GM19023 (cell line): ENCODE measurements around the gene ETFDH.
"Not testable (repeated sequence)": the region's sequence is repeated elsewhere in the genome, so short reads cannot be mapped to it uniquely, and the experiment has no call there.

Source experiments
- ATAC-seq: cut with Tn5 transposase; IDR thresholded peaks from one replicate; pipeline ENCODE4 v1.9.1; 2021; ENCODE audit warnings: mild to moderate bottlenecking, moderate library complexity; ENCODE audit not compliant: unreplicated experiment

The ETFDH gene

DNA sequence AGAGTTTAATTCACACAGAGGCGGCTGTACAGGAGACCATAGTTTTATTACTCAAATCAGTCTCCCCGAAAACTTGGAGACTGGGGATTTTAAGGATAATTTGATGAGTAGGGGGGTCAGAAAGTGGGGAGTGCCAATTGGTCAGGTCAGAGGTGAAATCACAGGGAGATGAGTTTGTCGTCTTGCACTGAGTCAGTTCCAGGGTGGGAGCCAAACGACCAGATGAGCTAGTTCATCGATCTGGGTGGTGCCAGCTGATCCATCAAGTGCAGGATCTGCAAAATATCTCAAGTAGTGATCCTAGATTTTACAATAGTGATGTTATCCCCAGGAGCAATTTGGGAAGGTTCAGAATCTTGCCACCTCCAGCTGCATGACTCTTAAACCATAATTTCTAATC is 4.0 kb downstream of the ETFDH start:
- ATAC-seq = no peak

- no peak for ATAC-seq
Measured at GRCh38 chr4:158678767-158679166, 6.7 kb downstream of the ETFDH start.

- ATAC-seq = no peak
Measured at GRCh38 chr4:158681629-158682028, 9.5 kb downstream of the ETFDH start.

- ATAC-seq = no peak
Measured at GRCh38 chr4:158682066-158682465, 10.0 kb downstream of the ETFDH start.

DNA sequence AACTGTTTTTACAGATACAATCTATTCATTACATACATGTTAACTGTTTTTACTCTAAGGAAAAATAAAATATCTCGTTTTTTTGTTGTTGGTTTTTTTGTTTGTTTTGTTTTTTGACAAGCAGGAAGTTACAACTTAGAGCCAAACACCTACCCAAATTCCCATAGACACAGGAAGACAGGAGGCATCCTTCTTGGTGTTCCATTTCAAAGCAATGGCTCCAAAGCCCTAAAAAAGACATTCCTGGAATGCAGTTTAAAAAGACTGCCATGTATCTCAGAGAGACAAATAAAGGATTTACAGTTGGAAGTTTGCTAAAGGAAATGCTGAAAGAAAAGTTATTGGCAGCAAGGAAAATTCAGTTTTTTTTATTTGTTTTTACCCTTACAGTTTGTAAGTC is 16.7 kb downstream of the ETFDH start:
- ATAC-seq = no peak

DNA sequence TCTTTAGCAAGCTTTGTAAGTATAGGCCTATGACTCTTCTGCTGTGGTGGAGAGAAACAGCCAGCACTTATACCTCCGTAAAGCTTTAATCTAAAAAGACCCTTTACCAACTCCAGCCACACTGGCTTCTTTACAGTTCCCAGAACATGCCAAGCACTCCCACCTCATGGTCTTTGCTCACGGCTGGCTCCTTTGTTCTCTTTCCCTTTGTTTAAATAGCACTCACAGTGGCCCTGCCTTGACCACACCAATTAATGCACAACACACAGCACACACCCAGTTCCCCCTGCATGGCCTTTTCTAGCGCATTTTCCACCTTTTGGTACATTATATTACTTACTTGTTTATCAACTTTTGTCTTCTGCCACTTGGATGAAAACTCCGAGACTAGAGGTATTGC is 32.2 kb downstream of the ETFDH start:
- no peak for ATAC-seq

DNA sequence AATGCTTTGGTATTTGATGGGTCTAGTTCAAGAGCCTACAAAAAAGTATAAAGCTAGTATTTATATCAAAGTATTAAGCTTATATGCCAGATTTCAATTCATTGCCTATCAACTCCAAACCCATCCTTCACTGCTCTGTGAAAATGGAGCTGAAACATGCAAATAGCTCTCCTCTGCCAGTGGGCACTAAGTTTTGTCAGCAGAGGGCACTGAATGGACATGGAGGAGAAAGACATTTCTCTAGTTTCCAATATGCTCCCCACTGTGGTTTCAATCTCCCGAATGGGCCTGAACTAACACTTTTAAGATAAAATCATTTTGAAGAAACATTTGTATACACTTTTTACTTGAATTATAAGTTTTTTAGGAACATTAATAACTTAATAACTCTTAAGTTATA is 38.7 kb downstream of the ETFDH start:
- no peak for ATAC-seq

- not testable (repeated sequence) for ATAC-seq
Measured at GRCh38 chr4:158712622-158713021, 40.5 kb downstream of the ETFDH start.

DNA sequence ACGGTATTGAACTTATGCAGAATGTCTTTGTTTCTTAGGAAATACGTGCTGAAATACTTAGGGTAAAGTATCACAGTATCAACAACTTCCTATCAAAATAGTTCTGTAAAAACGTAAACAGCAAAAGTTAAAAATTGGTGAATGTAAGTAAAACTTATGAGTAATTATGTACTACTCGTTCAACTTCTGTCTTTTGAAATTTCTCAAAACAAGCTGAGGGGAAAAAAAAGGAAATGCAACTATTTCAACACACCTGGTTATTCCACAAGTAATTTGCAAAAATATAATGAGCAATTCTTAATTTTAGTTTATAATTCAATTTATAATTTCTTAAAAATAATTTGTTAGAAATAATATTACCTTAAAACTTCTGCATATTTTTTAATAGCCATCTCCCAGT is 42.8 kb downstream of the ETFDH start:
- no peak for ATAC-seq

DNA sequence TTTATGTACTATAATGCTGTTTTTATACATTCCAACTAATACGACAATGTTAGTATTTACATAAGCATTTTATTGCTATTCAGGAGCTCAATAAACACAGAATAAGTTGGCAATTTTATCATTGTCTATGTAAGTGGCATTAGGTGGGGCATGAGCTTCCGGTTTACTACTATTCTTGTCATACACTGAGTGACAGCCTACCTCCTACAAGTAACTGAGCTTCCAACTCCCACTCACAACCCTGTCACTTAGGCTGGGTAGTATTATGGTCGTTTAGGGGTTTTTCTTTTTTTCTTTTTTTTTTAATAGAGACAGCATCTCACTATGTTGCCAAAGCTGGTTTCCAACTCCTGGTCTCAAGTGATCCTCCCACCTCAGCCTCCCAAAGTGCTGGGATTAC is 43.7 kb downstream of the ETFDH start:
- no peak for ATAC-seq

DNA sequence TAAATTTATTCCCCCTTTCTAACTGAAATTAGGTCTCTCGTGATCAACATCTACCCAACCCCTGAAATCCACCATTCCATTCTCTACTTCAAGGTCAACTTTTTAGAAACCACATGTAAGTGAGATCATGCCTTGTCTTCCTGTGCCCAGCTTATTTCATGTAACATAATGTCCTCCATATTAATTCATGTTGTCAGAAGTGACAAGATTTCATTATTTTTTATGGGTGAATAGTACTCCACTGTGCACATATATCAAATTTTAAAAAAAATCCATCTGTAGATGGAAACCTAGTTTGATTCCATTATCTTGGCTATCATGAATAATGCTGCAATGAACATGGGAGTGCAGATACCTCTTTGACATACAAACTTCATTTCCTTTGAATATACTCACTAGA is 49.6 kb downstream of the ETFDH start:
- no peak for ATAC-seq

DNA sequence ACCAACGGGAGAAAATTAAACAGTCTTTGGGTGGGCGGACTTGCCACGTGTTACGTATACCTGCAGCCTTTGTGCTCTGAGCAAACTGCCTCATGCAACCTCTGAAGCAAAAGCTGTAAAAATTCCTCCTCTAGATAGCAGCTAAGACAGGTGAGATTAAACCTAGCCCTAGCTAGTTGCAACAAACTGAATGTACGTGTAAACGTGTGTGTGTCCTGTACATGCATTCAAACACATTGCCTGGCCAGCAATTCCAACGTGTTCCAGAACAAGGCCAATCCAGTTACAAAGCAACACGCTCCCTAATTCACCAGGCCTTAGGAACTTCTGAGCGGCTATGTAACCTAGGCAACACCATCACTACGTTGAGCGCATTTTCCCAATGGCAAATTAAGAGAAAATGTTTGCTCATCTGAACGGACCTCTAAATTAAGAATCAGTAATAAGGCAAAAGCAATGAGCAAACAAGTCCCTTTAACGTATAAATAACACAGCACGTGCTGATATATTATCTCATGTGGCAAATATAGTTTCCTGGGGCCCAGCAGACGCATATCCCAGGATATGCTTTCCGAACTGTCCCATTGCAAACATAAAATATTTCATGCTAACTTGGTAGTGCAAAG is 50.3 kb downstream of the ETFDH start:
- peak; percentile 15 for ATAC-seq

GRCh38 chr4:158722917-158723793 is 51.1 kb downstream of the ETFDH start, which contains the start of gene PPID:
TSS of gene PPID (minus strand) at chr4:158723396. CDS start at chr4:158723288, 108 bp downstream.
- ATAC-seq = peak; percentile 98

- ATAC-seq = no peak
Measured at GRCh38 chr4:158724637-158725036, 52.5 kb downstream of the ETFDH start.

GRCh38 chr4:158726633-158727032 is 54.5 kb downstream of the ETFDH start:
- ATAC-seq = no peak

GRCh38 chr4:158728236-158728635 is 56.1 kb downstream of the ETFDH start:
- no peak for ATAC-seq

GRCh38 chr4:158729716-158730559 is 57.8 kb downstream of the ETFDH start:
- peak; percentile 95 for ATAC-seq

- no peak for ATAC-seq
Measured at GRCh38 chr4:158738866-158739265, 66.8 kb downstream of the ETFDH start.

- no peak for ATAC-seq
Measured at GRCh38 chr4:158739600-158739999, 67.5 kb downstream of the ETFDH start.

- no peak for ATAC-seq
Measured at GRCh38 chr4:158741326-158742021, 69.4 kb downstream of the ETFDH start.

DNA sequence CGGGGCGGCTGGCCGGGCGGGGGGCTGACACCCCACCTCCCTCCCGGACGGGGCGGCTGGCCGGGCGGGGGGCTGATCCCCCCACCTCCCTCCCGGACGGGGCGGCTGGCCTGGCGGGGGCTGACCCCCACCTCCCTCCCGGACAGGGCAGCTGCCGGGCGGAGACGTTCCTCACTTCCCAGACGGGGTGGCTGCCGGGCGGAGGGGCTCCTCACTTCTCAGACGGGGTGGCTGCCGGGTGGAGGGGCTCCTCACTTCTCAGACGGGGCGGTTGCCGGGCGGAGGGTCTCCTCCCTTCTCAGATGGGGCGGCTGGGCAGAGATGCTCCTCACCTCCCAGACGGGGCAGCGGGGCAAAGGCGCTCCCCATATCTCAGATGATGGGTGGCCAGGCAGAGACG is 74.4 kb downstream of the ETFDH start:
- not testable (repeated sequence) for ATAC-seq
